ENCODE data around the gene STXBP3. TPM values are rescaled to one million over a fixed set of nuclear protein-coding genes. Genes with fewer than 3 reads are reported as not detected.
A peak's percentile ranks its signal among the peaks of the same experiment; 100 is the strongest.

STXBP3 gene
- total and polyA plus RNA-seq, 2 donors (not counting 1 experiment from before 2014, with no cell fraction given), result 13.3 to 78.1 TPM

DNA sequence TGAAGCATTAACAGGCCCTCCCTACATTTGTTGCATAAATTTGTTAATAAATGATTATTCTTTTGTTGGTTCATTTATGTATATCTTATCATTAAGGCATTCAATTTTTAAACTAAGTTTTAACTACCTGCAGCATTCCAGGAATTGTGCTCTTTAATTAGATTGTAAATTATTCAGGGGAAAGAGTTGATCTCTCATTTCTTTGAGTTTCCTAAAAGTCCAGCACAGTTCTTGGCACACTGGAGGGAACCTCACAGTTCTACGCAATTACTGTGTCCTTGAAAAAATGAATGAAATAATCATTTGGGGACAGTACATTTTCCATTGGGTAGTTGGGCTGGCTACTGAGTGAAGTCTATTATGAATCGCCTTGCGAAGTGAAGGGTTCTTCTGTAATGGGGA, 493 bp upstream of the STXBP3 start:
- Mint-ChIP-seq H3K27me3 (no peaks in the 10 kb centered on the region), H3K9me3 (ENCODE audit: insufficient read depth) (no peaks in the 10 kb centered on the region), H3K4me1 (peaks cover 32% of the 10 kb centered on the region), H3K27ac (peak overlapping the region; percentile 100), H3K4me3 (peak overlapping the region; percentile 98)
- Histone ChIP-seq H3K27ac (ENCODE audit: low read length in 2 of 2) (peak overlapping the region; percentile 92 to 94), H3K9ac (ENCODE audit: low read length) (no peak overlapping the region), H3K79me2 (ENCODE audit: control insufficient read depth, insufficient read depth, low read length) (peaks cover 37% of the 10 kb centered on the region), H4K20me1 (ENCODE audit: control insufficient read depth, insufficient read depth, low read length, poor library complexity, severe bottlenecking) (no peaks in the 10 kb centered on the region), H3K36me3 (replicated peaks in 1 of 2; ENCODE audit: control extremely low read depth in 1 of 2, control insufficient read depth in 1 of 2, extremely low read depth in 1 of 2, insufficient read depth in 2 of 2, low read length in 1 of 2) (no peaks in the 10 kb centered on the region), H3K9me3 (ENCODE audit: control extremely low read depth in 1 of 3, control insufficient read depth in 2 of 3, insufficient read depth in 1 of 3, low read length in 2 of 3) (no peaks in the 10 kb centered on the region), H3K4me1 (ENCODE audit: control insufficient read depth in 2 of 2, insufficient read depth in 2 of 2, low read length in 2 of 2) (peaks cover 4 to 5% of the 10 kb centered on the region in 2 donors), H3K4me2 (replicated peaks; ENCODE audit: low read depth, low read length, poor library complexity, severe bottlenecking) (peak overlapping the region; percentile 90), H2AFZ (ENCODE audit: insufficient read depth, low read depth, low read length, poor library complexity, severe bottlenecking) (peak overlapping the region; percentile 79), H3K27me3 (replicated peaks in 1 of 4; ENCODE audit: control extremely low read depth in 1 of 4, control insufficient read depth in 3 of 4, insufficient read depth in 4 of 4, low read length in 3 of 4) (no peaks in the 10 kb centered on the region), H3K4me3 (ENCODE audit: control extremely low read depth in 1 of 5, extremely low read depth in 1 of 5, insufficient read depth in 1 of 5, low read depth in 2 of 5, low read length in 4 of 5) (peak overlapping the region in 1 of 5 experiments; percentile 21)
- POLR2A ChIA-PET, result no interaction called here
- DNase-seq, result no peak
- WGBS (ENCODE audit: insufficient coverage), result 69% methylated on average over 3 of the region's 3 CpGs
- intact Hi-C loops (cut with micrococcal nuclease), result loop anchor here (1.0 to 5.0 kb wide), 13 partner anchors 54 to 681 kb away; partner anchors contain the start of genes CLCC1, EEIG2, ELAPOR1 and HENMT1
- no peak for ATAC-seq (ENCODE audit: low read depth)
- TF ChIP-seq EZH2 (IDR thresholded peaks at IDR 0.05; ENCODE audit: borderline replicate concordance, insufficient read depth, low read depth, low read length, poor library complexity, severe bottlenecking), result no peak
- TF ChIP-seq, protein P1, sequence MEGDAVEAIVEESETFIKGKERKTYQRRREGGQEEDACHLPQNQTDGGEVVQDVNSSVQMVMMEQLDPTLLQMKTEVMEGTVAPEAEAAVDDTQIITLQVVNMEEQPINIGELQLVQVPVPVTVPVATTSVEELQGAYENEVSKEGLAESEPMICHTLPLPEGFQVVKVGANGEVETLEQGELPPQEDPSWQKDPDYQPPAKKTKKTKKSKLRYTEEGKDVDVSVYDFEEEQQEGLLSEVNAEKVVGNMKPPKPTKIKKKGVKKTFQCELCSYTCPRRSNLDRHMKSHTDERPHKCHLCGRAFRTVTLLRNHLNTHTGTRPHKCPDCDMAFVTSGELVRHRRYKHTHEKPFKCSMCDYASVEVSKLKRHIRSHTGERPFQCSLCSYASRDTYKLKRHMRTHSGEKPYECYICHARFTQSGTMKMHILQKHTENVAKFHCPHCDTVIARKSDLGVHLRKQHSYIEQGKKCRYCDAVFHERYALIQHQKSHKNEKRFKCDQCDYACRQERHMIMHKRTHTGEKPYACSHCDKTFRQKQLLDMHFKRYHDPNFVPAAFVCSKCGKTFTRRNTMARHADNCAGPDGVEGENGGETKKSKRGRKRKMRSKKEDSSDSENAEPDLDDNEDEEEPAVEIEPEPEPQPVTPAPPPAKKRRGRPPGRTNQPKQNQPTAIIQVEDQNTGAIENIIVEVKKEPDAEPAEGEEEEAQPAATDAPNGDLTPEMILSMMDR (IDR thresholded peaks at IDR 0.05), result no peak
- CTCF ChIA-PET, result interaction anchor here (0.9 kb wide), 1 partner anchor 152 kb away, joined by 3 read pairs; no protein-coding TSS in a partner anchor

DNA sequence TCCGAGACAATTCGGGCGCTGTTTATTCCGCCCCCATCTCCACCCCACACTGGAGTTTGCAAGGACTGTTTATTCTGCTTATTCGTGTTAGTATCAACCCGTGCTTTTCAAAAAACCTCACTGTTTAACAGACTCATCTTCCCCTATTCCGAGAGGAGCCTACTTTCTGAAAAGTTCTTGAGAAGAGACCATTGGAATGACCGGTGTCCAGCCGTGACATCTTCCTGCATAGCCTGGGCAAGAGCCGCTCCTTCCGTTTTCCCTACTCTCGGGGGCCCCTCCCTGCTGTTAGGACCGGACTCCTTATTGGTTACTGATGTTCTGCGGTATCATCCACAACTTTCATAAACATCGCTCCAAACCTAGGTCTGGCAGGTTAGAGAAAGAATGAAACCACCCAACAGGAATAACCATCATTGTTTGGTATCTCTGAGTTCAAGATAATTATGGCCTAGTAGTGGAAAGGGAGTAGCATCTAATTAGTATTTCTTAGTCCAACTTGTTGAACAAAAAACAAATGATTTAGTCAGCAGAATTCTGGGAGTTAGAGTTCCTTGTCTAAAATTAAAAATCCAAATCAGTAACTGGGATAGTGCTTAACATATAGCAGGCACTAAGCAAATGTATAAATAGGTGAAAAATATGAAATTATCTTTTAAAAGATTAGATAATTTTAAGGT, 837 bp downstream of the STXBP3 start:
- peak overlapping the region; percentile 98 for H3K4me3 Mint-ChIP-seq
- H3K4me2 ChIP-seq (replicated peaks; ENCODE audit: low read depth, low read length, poor library complexity, severe bottlenecking), result peak overlapping the region; percentile 90
- peaks cover 4 to 5% of the 10 kb centered on the region in 2 donors for H3K4me1 ChIP-seq (ENCODE audit: control insufficient read depth in 2 of 2, insufficient read depth in 2 of 2, low read length in 2 of 2)
- H3K27ac ChIP-seq (ENCODE audit: low read length in 2 of 2), result peak overlapping the region; percentile 92 to 94
- no peaks in the 10 kb centered on the region for H4K20me1 ChIP-seq (ENCODE audit: control insufficient read depth, insufficient read depth, low read length, poor library complexity, severe bottlenecking)
- under 1% methylated on average over 12 of the region's 15 CpGs for WGBS (ENCODE audit: insufficient coverage)
- TF ChIP-seq EZH2 (IDR thresholded peaks at IDR 0.05; ENCODE audit: borderline replicate concordance, insufficient read depth, low read depth, low read length, poor library complexity, severe bottlenecking), result no peak
- TF ChIP-seq, protein P1 (IDR thresholded peaks at IDR 0.05), result no peak
- peak overlapping the region; percentile 41 to 99 (median 94) for H3K4me3 ChIP-seq (ENCODE audit: control extremely low read depth in 1 of 5, extremely low read depth in 1 of 5, insufficient read depth in 1 of 5, low read depth in 2 of 5, low read length in 4 of 5)
- H3K27me3 ChIP-seq (replicated peaks in 1 of 4; ENCODE audit: control extremely low read depth in 1 of 4, control insufficient read depth in 3 of 4, insufficient read depth in 4 of 4, low read length in 3 of 4), result no peaks in the 10 kb centered on the region
- no peak for ATAC-seq (ENCODE audit: low read depth)
- peaks cover 37% of the 10 kb centered on the region for H3K79me2 ChIP-seq (ENCODE audit: control insufficient read depth, insufficient read depth, low read length)
- ChIA-PET CTCF (interaction anchor here (0.6 to 1.0 kb wide), 2 partner anchors 11 to 184 kb away, joined by 3 read pairs; no protein-coding TSS in a partner anchor), POLR2A (interaction anchor here (0.8 kb wide), 1 partner anchor 55 kb away, joined by 6 read pairs; the partner anchor contains the start of gene PRPF38B)
- no peaks in the 10 kb centered on the region for H3K9me3 Mint-ChIP-seq (ENCODE audit: insufficient read depth)
- peaks cover 33% of the 10 kb centered on the region for H3K4me1 Mint-ChIP-seq
- peak overlapping the region; percentile 79 for H2AFZ ChIP-seq (ENCODE audit: insufficient read depth, low read depth, low read length, poor library complexity, severe bottlenecking)
- intact Hi-C loops (cut with micrococcal nuclease), result loop anchor here (2.0 to 5.0 kb wide), 8 partner anchors 187 to 679 kb away; partner anchors contain the start of genes CLCC1, EEIG2, ELAPOR1 and PSMA5
- H3K27me3 Mint-ChIP-seq, result no peaks in the 10 kb centered on the region
- H3K9me3 ChIP-seq (ENCODE audit: control extremely low read depth in 1 of 3, control insufficient read depth in 2 of 3, insufficient read depth in 1 of 3, low read length in 2 of 3), result no peaks in the 10 kb centered on the region
- H3K36me3 ChIP-seq (replicated peaks in 1 of 2; ENCODE audit: control extremely low read depth in 1 of 2, control insufficient read depth in 1 of 2, extremely low read depth in 1 of 2, insufficient read depth in 2 of 2, low read length in 1 of 2), result peaks cover 1 to 3% of the 10 kb centered on the region in 2 experiments
- peak overlapping the region; percentile 79 for H3K9ac ChIP-seq (ENCODE audit: low read length)
- no peak for DNase-seq
- peak overlapping the region; percentile 100 for H3K27ac Mint-ChIP-seq

Measured in B cell (primary cell).